GM23338 (cell line): Measurements from ENCODE around the gene ERN1. TPM values are rescaled to one million over a fixed set of nuclear protein-coding genes. Genes with fewer than 3 reads are reported as not detected.

Experiments
- ATAC-seq: fragments of 200-7000 bp; cut with Tn5 transposase; 3 replicates; pipeline ENCODE4 v1.9.1; 2020
- DNase-seq: peaks from one replicate; pipeline ENCODE4 v3.0.0-alpha.2; 2015; ENCODE audit warnings: low spot score
- H2AFZ ChIP-seq: fragments of 200-600 bp; sonication (generic); 2 replicates; pipeline ENCODE4 v1.8.0; 2016; ENCODE audit warnings: antibody characterized with exemption, mild to moderate bottlenecking, moderate library complexity
- H3F3A ChIP-seq: fragments of 200-600 bp; sonication (generic); replicated peaks from 2 replicates; pipeline ENCODE4 v1.8.0; 2017; ENCODE audit warnings: antibody characterized with exemption, mixed run types, low read depth
- H3K27ac ChIP-seq: fragments of 200-600 bp; sonication (generic); 2 replicates; pipeline ENCODE4 v1.6.1; 2016; ENCODE audit warnings: low read depth
- H3K27me3 ChIP-seq: fragments of 200-600 bp; sonication (generic); 2 replicates; pipeline ENCODE4 v1.8.0; 2016; ENCODE audit warnings: mild to moderate bottlenecking, mixed run types, moderate library complexity; ENCODE audit not compliant: insufficient read depth
- H3K36me3 ChIP-seq: fragments of 200-600 bp; sonication (generic); 2 replicates; pipeline ENCODE4 v1.8.0; 2016; ENCODE audit warnings: mild to moderate bottlenecking; ENCODE audit not compliant: insufficient read depth
- H3K4me1 ChIP-seq: fragments of 200-600 bp; sonication (generic); 2 replicates; pipeline ENCODE4 v1.8.0; 2016; ENCODE audit warnings: mild to moderate bottlenecking, moderate library complexity; ENCODE audit not compliant: insufficient read depth
- H3K4me2 ChIP-seq: fragments of 200-600 bp; sonication (generic); 2 replicates; pipeline ENCODE4 v1.7.1; 2017; ENCODE audit warnings: mixed run types
- H3K4me3 ChIP-seq: fragments of 200-600 bp; sonication (generic); 2 replicates; pipeline ENCODE4 v1.6.1; 2016; ENCODE audit warnings: mixed run types
- H3K79me2 ChIP-seq: fragments of 200-600 bp; sonication (generic); replicated peaks from 2 replicates; pipeline ENCODE4 v1.8.0; 2017; ENCODE audit warnings: mild to moderate bottlenecking; ENCODE audit not compliant: insufficient read depth
- H3K9me2 ChIP-seq: fragments of 200-600 bp; sonication (generic); 2 replicates; pipeline ENCODE4 v1.8.0; 2017; ENCODE audit not compliant: insufficient read depth
- H4K20me1 ChIP-seq: fragments of 200-600 bp; sonication (generic); replicated peaks from 2 replicates; pipeline ENCODE4 v1.8.0; 2017; ENCODE audit warnings: mild to moderate bottlenecking; ENCODE audit not compliant: insufficient read depth
- H3K27ac Mint-ChIP-seq: 2 replicates; pipeline ENCODE4 v1.8.0; 2020; ENCODE audit warnings: inconsistent platforms, mild to moderate bottlenecking, moderate library complexity, mixed read lengths
- H3K27me3 Mint-ChIP-seq: 3 replicates; pipeline ENCODE4 v1.8.0; 2022; ENCODE audit warnings: low read depth, mild to moderate bottlenecking, moderate library complexity, mixed read lengths, inconsistent platforms; ENCODE audit not compliant: insufficient read depth, poor library complexity
- H3K36me3 Mint-ChIP-seq: 3 replicates; pipeline ENCODE4 v1.8.0; 2021; ENCODE audit warnings: low read depth, mild to moderate bottlenecking, inconsistent platforms, moderate library complexity, mixed read lengths
- H3K4me1 Mint-ChIP-seq: 3 replicates; pipeline ENCODE4 v1.8.0; 2020; ENCODE audit warnings: mild to moderate bottlenecking, inconsistent platforms, mixed read lengths
- H3K4me3 Mint-ChIP-seq: 3 replicates; pipeline ENCODE4 v1.8.0; 2021; ENCODE audit warnings: moderate library complexity, mild to moderate bottlenecking, inconsistent platforms, mixed read lengths
- H3K9me3 Mint-ChIP-seq: 3 replicates; pipeline ENCODE4 v1.8.0; 2020; ENCODE audit warnings: moderate library complexity, mild to moderate bottlenecking, inconsistent platforms, mixed read lengths
- CREB1 ChIP-seq: fragments of 250-450 bp; sonication (Bioruptor Pico); IDR thresholded peaks from 2 replicates; pipeline ENCODE4 v1.5.0; 2020; ENCODE audit warnings: low read depth, mild to moderate bottlenecking, moderate library complexity
- EZH2 ChIP-seq: fragments of 200-600 bp; sonication (generic); IDR thresholded peaks from one replicate; pipeline ENCODE4 v1.8.0; 2017; ENCODE audit warnings: antibody characterized with exemption, mild to moderate bottlenecking, low read depth; ENCODE audit not compliant: unreplicated experiment
- EZH2phosphoT487 ChIP-seq: fragments of 200-600 bp; sonication (generic); IDR thresholded peaks from one replicate; pipeline ENCODE4 v1.8.1; 2018; ENCODE audit warnings: antibody characterized with exemption; ENCODE audit not compliant: unreplicated experiment
- JUNB ChIP-seq: IDR thresholded peaks from one replicate; pipeline ENCODE4 v1.6.1; 2016; ENCODE audit warnings: antibody characterized with exemption; ENCODE audit not compliant: unreplicated experiment
- NANOG ChIP-seq: IDR thresholded peaks from 2 replicates; pipeline ENCODE4 v1.6.1; 2016; ENCODE audit warnings: antibody characterized with exemption, borderline replicate concordance
- POLR2AphosphoS5 ChIP-seq: IDR thresholded peaks from 2 replicates; pipeline ENCODE4 v1.6.1; 2016; ENCODE audit warnings: antibody characterized with exemption, low read depth
- STAT1 ChIP-seq: IDR thresholded peaks from one replicate; pipeline ENCODE4 v1.6.1; 2016; ENCODE audit warnings: antibody characterized with exemption; ENCODE audit not compliant: unreplicated experiment
- ZNF114 ChIP-seq: fragments of 250-450 bp; sonication (Bioruptor Pico); IDR thresholded peaks from 2 replicates; pipeline ENCODE4 v1.5.0; 2020; ENCODE audit warnings: mild to moderate bottlenecking, moderate library complexity
- ZNF331 ChIP-seq: fragments of 250-450 bp; sonication (Bioruptor Pico); IDR thresholded peaks from 2 replicates; pipeline ENCODE4 v1.5.0; 2020; ENCODE audit warnings: low read depth, mild to moderate bottlenecking, moderate library complexity
- polyA plus RNA-seq: library from polyadenylated mRNA; unstranded; fragments of >200 nt; fragmentation: Nextera tagmentation; extraction: Ambion mirVana; gene quantifications from 2 replicates; pipeline ENCODE4 v1.2.1, GENCODE V29; 2016
- total RNA-seq: library from RNA; depleted of rRNA; stranded (reverse); fragments of >200 nt; shearing (Covaris generic); gene quantifications from 2 replicates; pipeline ENCODE4 v1.2.3, GENCODE V29; 2014
- TF ChIP-seq, protein P1 (sequence below): IDR thresholded peaks from 2 replicates; pipeline ENCODE4 v1.6.1; 2016; ENCODE audit warnings: antibody characterized with exemption
- TF ChIP-seq, protein P2 (sequence below), 2 experiments: fragments of 200-600 bp in 1 of 2; sonication (generic) in 1 of 2; conservative IDR thresholded peaks; 2 replicates each; pipeline versions ENCODE4 v1.5.1 to v1.6.1; 2016 to 2017; ENCODE audit warnings: antibody characterized with exemption in 2 of 2, low read depth in 2 of 2, mild to moderate bottlenecking in 2 of 2, moderate library complexity in 1 of 2
- TF ChIP-seq, protein P3 (sequence below): IDR thresholded peaks from one replicate; pipeline ENCODE4 v1.6.1; 2018; ENCODE audit warnings: antibody characterized with exemption; ENCODE audit not compliant: unreplicated experiment
- TF ChIP-seq, protein P4 (sequence below): fragments of 250-450 bp; sonication (Bioruptor Pico); IDR thresholded peaks from 2 replicates; pipeline ENCODE4 v1.5.0; 2020; ENCODE audit warnings: mild to moderate bottlenecking, moderate library complexity

ERN1 gene
- total and polyA plus RNA-seq, 2 experiments from 2014 or later = 5.9 to 7.5 TPM

DNA sequence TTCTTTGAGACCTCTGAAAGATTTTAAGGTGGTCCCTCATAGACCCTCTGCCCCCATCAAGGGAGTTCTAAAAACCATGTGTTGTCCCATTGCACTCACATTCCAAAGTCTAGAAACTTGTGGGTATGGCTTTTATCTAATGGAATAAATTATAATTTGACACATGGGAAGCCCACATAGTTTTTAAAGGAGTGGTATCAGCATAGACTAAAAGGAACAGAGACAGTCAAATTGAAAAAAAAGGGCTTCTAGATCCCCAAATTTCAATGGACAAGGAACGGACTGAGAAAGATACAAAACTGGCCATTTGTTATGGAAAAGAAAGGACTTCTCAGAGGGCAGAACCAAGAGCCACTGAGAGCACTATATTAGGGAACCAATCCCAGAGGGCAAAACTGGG is 60.8 kb downstream of the ERN1 start:
- Histone ChIP-seq H3K27me3 (no peaks in the 10 kb centered on the region), H3K4me1 (no peaks in the 10 kb centered on the region), H3K79me2 (no peaks in the 10 kb centered on the region), H3F3A (0 out of 2 replicates have a peak, but pooled peaks cover 3% of the 10 kb centered on the region), H3K4me2 (no peak overlapping the region), H3K27ac (no peak overlapping the region), H3K4me3 (no peak overlapping the region), H2AFZ (no peak overlapping the region), H3K36me3 (no peaks in the 10 kb centered on the region), H4K20me1 (no peaks in the 10 kb centered on the region), H3K9me2 (no peaks in the 10 kb centered on the region)
- DNase-seq (no peak), ATAC-seq (no peak)
- no peak for TF ChIP-seq NANOG
- TF ChIP-seq, protein P1, sequence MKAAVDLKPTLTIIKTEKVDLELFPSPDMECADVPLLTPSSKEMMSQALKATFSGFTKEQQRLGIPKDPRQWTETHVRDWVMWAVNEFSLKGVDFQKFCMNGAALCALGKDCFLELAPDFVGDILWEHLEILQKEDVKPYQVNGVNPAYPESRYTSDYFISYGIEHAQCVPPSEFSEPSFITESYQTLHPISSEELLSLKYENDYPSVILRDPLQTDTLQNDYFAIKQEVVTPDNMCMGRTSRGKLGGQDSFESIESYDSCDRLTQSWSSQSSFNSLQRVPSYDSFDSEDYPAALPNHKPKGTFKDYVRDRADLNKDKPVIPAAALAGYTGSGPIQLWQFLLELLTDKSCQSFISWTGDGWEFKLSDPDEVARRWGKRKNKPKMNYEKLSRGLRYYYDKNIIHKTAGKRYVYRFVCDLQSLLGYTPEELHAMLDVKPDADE = no peak
- no peak for TF ChIP-seq EZH2phosphoT487
- no peak for TF ChIP-seq EZH2
- no peak for TF ChIP-seq POLR2AphosphoS5
- TF ChIP-seq, protein P2, sequence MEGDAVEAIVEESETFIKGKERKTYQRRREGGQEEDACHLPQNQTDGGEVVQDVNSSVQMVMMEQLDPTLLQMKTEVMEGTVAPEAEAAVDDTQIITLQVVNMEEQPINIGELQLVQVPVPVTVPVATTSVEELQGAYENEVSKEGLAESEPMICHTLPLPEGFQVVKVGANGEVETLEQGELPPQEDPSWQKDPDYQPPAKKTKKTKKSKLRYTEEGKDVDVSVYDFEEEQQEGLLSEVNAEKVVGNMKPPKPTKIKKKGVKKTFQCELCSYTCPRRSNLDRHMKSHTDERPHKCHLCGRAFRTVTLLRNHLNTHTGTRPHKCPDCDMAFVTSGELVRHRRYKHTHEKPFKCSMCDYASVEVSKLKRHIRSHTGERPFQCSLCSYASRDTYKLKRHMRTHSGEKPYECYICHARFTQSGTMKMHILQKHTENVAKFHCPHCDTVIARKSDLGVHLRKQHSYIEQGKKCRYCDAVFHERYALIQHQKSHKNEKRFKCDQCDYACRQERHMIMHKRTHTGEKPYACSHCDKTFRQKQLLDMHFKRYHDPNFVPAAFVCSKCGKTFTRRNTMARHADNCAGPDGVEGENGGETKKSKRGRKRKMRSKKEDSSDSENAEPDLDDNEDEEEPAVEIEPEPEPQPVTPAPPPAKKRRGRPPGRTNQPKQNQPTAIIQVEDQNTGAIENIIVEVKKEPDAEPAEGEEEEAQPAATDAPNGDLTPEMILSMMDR (conservative IDR thresholded peaks at IDR 0.05; ENCODE audit: low read depth in 2 of 2) = no peak
- TF ChIP-seq JUNB = no peak
- TF ChIP-seq, protein P3, sequence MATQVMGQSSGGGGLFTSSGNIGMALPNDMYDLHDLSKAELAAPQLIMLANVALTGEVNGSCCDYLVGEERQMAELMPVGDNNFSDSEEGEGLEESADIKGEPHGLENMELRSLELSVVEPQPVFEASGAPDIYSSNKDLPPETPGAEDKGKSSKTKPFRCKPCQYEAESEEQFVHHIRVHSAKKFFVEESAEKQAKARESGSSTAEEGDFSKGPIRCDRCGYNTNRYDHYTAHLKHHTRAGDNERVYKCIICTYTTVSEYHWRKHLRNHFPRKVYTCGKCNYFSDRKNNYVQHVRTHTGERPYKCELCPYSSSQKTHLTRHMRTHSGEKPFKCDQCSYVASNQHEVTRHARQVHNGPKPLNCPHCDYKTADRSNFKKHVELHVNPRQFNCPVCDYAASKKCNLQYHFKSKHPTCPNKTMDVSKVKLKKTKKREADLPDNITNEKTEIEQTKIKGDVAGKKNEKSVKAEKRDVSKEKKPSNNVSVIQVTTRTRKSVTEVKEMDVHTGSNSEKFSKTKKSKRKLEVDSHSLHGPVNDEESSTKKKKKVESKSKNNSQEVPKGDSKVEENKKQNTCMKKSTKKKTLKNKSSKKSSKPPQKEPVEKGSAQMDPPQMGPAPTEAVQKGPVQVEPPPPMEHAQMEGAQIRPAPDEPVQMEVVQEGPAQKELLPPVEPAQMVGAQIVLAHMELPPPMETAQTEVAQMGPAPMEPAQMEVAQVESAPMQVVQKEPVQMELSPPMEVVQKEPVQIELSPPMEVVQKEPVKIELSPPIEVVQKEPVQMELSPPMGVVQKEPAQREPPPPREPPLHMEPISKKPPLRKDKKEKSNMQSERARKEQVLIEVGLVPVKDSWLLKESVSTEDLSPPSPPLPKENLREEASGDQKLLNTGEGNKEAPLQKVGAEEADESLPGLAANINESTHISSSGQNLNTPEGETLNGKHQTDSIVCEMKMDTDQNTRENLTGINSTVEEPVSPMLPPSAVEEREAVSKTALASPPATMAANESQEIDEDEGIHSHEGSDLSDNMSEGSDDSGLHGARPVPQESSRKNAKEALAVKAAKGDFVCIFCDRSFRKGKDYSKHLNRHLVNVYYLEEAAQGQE = no peak
- TF ChIP-seq, protein P4, sequence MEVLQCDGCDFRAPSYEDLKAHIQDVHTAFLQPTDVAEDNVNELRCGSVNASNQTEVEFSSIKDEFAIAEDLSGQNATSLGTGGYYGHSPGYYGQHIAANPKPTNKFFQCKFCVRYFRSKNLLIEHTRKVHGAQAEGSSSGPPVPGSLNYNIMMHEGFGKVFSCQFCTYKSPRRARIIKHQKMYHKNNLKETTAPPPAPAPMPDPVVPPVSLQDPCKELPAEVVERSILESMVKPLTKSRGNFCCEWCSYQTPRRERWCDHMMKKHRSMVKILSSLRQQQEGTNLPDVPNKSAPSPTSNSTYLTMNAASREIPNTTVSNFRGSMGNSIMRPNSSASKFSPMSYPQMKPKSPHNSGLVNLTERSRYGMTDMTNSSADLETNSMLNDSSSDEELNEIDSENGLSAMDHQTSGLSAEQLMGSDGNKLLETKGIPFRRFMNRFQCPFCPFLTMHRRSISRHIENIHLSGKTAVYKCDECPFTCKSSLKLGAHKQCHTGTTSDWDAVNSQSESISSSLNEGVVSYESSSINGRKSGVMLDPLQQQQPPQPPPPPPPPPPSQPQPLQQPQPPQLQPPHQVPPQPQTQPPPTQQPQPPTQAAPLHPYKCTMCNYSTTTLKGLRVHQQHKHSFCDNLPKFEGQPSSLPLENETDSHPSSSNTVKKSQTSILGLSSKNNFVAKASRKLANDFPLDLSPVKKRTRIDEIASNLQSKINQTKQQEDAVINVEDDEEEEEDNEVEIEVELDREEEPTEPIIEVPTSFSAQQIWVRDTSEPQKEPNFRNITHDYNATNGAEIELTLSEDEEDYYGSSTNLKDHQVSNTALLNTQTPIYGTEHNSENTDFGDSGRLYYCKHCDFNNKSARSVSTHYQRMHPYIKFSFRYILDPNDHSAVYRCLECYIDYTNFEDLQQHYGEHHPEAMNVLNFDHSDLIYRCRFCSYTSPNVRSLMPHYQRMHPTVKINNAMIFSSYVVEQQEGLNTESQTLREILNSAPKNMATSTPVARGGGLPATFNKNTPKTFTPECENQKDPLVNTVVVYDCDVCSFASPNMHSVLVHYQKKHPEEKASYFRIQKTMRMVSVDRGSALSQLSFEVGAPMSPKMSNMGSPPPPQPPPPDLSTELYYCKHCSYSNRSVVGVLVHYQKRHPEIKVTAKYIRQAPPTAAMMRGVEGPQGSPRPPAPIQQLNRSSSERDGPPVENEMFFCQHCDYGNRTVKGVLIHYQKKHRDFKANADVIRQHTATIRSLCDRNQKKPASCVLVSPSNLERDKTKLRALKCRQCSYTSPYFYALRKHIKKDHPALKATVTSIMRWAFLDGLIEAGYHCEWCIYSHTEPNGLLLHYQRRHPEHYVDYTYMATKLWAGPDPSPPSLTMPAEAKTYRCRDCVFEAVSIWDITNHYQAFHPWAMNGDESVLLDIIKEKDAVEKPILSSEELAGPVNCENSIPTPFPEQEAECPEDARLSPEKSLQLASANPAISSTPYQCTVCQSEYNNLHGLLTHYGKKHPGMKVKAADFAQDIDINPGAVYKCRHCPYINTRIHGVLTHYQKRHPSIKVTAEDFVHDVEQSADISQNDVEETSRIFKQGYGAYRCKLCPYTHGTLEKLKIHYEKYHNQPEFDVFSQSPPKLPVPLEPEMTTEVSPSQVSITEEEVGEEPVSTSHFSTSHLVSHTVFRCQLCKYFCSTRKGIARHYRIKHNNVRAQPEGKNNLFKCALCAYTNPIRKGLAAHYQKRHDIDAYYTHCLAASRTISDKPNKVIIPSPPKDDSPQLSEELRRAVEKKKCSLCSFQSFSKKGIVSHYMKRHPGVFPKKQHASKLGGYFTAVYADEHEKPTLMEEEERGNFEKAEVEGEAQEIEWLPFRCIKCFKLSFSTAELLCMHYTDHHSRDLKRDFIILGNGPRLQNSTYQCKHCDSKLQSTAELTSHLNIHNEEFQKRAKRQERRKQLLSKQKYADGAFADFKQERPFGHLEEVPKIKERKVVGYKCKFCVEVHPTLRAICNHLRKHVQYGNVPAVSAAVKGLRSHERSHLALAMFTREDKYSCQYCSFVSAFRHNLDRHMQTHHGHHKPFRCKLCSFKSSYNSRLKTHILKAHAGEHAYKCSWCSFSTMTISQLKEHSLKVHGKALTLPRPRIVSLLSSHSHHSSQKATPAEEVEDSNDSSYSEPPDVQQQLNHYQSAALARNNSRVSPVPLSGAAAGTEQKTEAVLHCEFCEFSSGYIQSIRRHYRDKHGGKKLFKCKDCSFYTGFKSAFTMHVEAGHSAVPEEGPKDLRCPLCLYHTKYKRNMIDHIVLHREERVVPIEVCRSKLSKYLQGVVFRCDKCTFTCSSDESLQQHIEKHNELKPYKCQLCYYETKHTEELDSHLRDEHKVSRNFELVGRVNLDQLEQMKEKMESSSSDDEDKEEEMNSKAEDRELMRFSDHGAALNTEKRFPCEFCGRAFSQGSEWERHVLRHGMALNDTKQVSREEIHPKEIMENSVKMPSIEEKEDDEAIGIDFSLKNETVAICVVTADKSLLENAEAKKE (CRISPR knock-in tag) = no peak
- TF ChIP-seq ZNF331 = no peak
- TF ChIP-seq ZNF114 (CRISPR knock-in tag) = no peak
- TF ChIP-seq CREB1 = no peak
- TF ChIP-seq STAT1 = no peak
- no peak overlapping the region for H3K4me3 Mint-ChIP-seq
- H3K4me1 Mint-ChIP-seq = peaks cover 5% of the 10 kb centered on the region
- peaks cover 18% of the 10 kb centered on the region for H3K9me3 Mint-ChIP-seq
- H3K36me3 Mint-ChIP-seq = peaks cover 34% of the 10 kb centered on the region
- peaks cover 2% of the 10 kb centered on the region for H3K27me3 Mint-ChIP-seq
- no peak overlapping the region for H3K27ac Mint-ChIP-seq
